T-cell (primary cell): Measurements from ENCODE around the gene MAN1A1. TPM values are rescaled to one million over a fixed set of nuclear protein-coding genes. Genes with fewer than 3 reads are reported as not detected.

Source experiments
- ATAC-seq, 4 experiments: fragments of 200-7000 bp in 3 of 4; fragments of 150-1000 bp in 1 of 4; cut with Tn5 transposase; replicated peaks in 1 of 4; 1 replicate in 3 of 4; 2 replicates in 1 of 4; pipeline ENCODE4 v1.10.0; 2021; ENCODE audit warnings: moderate library complexity in 3 of 4, mild to moderate bottlenecking in 2 of 4, moderate number of reproducible peaks in 1 of 4
- CTCF ChIA-PET, 2 donors: fragments of 300-600 bp; sonication (Branson Sonifier 250); formaldehyde crosslinking; loops; one replicate each; lab custom pipeline; 2022; ENCODE audit warnings: antibody characterized with exemption in 2 of 2; lab: Charles Lee
- POLR2A ChIA-PET, 2 donors: fragments of 300-600 bp; sonication (Branson Sonifier 250); formaldehyde crosslinking; loops; one replicate each; lab custom pipeline; 2022; ENCODE audit warnings: antibody characterized with exemption in 2 of 2; lab: Charles Lee
- DNase-seq, 35 experiments: peaks; one replicate each; pipeline versions ENCODE4 v3.0.0 to v3.0.0-alpha.2; 2013 to 2023
- H3K27ac ChIP-seq: one replicate; pipeline ENCODE4 v1.5.1; 2013; ENCODE audit warnings: low read length
- H3K27me3 ChIP-seq, 2 experiments: replicated peaks in 1 of 2; 1 replicate in 1 of 2; 2 replicates in 1 of 2; pipeline versions ENCODE4 v1.6.1 to v1.7.0; 2013; ENCODE audit warnings: low read length in 1 of 2, mixed read lengths in 1 of 2; ENCODE audit not compliant: control insufficient read depth in 2 of 2, insufficient read depth in 2 of 2; ENCODE audit errors: extremely low read depth in 1 of 2
- H3K36me3 ChIP-seq, 2 donors: 1 replicate in 1 of 2; 2 replicates in 1 of 2; pipeline versions ENCODE4 v1.6.1 to v1.7.0; 2013; ENCODE audit warnings: low read length in 1 of 2; ENCODE audit not compliant: control insufficient read depth in 2 of 2, insufficient read depth in 1 of 2; ENCODE audit errors: extremely low read depth in 1 of 2
- H3K4me1 ChIP-seq, 2 experiments: 1 replicate in 1 of 2; 2 replicates in 1 of 2; pipeline versions ENCODE4 v1.6.1 to v1.7.0; 2013; ENCODE audit warnings: low read length in 2 of 2, mixed read lengths in 1 of 2; ENCODE audit not compliant: insufficient read depth in 2 of 2, control insufficient read depth in 1 of 2; ENCODE audit errors: extremely low read depth in 1 of 2
- H3K4me3 ChIP-seq, 2 donors: 1 replicate in 1 of 2; 2 replicates in 1 of 2; pipeline versions ENCODE4 v1.5.1 to v1.7.0; 2013; ENCODE audit warnings: mild to moderate bottlenecking in 2 of 2, low read length in 1 of 2, moderate library complexity in 1 of 2; ENCODE audit not compliant: control insufficient read depth in 1 of 2; ENCODE audit errors: extremely low read depth in 1 of 2
- H3K9me3 ChIP-seq: 2 replicates; pipeline ENCODE4 v1.7.0; 2013
- H3K27ac Mint-ChIP-seq, 2 donors: one replicate each; pipeline ENCODE4 v1.8.0; 2020 to 2021; ENCODE audit warnings: mild to moderate bottlenecking in 2 of 2, mixed read lengths in 2 of 2
- H3K27me3 Mint-ChIP-seq, 2 donors: one replicate each; pipeline ENCODE4 v1.8.0; 2021 to 2022; ENCODE audit warnings: mixed read lengths in 2 of 2
- H3K36me3 Mint-ChIP-seq: one replicate; pipeline ENCODE4 v1.8.0; 2021; ENCODE audit warnings: mixed read lengths
- H3K4me1 Mint-ChIP-seq, 3 donors: one replicate each; pipeline ENCODE4 v1.8.0; 2020 to 2022; ENCODE audit warnings: mixed read lengths in 3 of 3, mild to moderate bottlenecking in 1 of 3
- H3K4me3 Mint-ChIP-seq, 3 donors: one replicate each; pipeline ENCODE4 v1.8.0; 2020 to 2022; ENCODE audit warnings: mild to moderate bottlenecking in 3 of 3, mixed read lengths in 3 of 3, moderate library complexity in 3 of 3
- H3K9me3 Mint-ChIP-seq, 3 donors: one replicate each; pipeline ENCODE4 v1.8.0; 2020 to 2022; ENCODE audit warnings: mixed read lengths in 3 of 3
- WGBS: methylation state at CpG from one replicate; pipeline ENCODE4 v1.1.5; 2013; ENCODE audit warnings: missing lambda C conversion rate; ENCODE audit not compliant: insufficient coverage; 5-methylcytosine and 5-hydroxymethylcytosine counted together
- total RNA-seq, 35 experiments: library from RNA in 6 of 35; stranded (reverse) in 6 of 35; fragments of 120-200 nt in 1 of 35; gene quantifications; one replicate each; pipeline versions ENCODE4 v1.2.1 to v1.2.4 and lab custom pipeline; 2013 to 2026

The MAN1A1 gene
- total RNA-seq, 5 donors from 2014 or later (not counting 1 experiment from before 2014, with no cell fraction given), result 9.4 to 13.6 (median 12.3) TPM

DNA sequence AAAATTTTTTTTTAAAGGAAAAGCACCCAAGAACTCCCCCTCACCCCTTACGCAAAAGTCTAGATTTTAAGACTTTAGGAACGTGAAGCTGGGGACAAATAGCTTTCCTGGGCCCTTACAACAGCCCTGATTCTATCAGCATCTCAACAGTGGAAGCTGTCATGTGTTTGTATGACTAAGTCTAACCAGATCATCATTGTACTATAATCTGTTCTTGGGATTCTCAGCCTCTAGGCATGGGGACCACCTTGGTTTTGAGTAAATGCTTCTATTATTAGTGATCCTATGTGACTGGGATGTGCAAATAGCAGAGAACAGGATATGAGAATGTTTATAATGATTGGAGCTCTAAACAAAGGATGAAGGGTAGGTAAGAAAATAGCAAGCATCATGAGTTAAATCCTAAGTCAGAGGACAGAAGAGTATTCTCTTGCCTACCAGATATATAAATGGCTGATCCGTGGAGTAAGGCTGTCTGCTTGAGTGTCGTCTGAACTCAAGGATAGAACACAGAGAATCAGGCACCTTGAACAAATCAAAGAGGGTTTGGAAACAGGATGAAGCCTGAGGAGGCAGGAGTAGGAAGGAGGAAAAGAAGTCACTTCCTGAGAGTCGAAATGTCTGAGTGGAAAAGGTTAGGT is 165.4 kb downstream of the MAN1A1 start:
- no peak overlapping the region for H3K27ac ChIP-seq
- 100% methylated on average over 1 of the region's 5 CpGs for WGBS
- Mint-ChIP-seq H3K36me3 (peaks cover 56% of the 10 kb centered on the region), H3K4me3 (no peak overlapping the region), H3K27ac (no peak overlapping the region), H3K9me3 (no peaks in the 10 kb centered on the region), H3K4me1 (peaks cover 20 to 23% (median 20%) of the 10 kb centered on the region in 3 donors), H3K27me3 (no peaks in the 10 kb centered on the region)
- H3K4me3 ChIP-seq, result no peak overlapping the region
- DNase-seq, result no peak
- CTCF ChIA-PET, result interaction anchor here in 1 of 2 donors (0.6 kb wide), 1 partner anchor 228 kb away, joined by 3 read pairs; no protein-coding TSS in a partner anchor
- ATAC-seq, result no peak
- H3K9me3 ChIP-seq, result no peaks in the 10 kb centered on the region
- peaks cover 3 to 6% of the 10 kb centered on the region in 2 experiments for H3K4me1 ChIP-seq
- peaks cover 0 to 8% of the 10 kb centered on the region in 2 donors for H3K36me3 ChIP-seq
- POLR2A ChIA-PET, result interaction anchor here in 1 of 2 donors (0.9 kb wide), 1 partner anchor 1242 kb away, joined by 3 read pairs; no protein-coding TSS in a partner anchor
- H3K27me3 ChIP-seq, result no peaks in the 10 kb centered on the region

- Histone ChIP-seq H3K27me3 (no peaks in the 10 kb centered on the region), H3K36me3 (peaks cover 0 to 5% of the 10 kb centered on the region in 2 donors), H3K27ac (no peak overlapping the region), H3K4me1 (peaks cover 3 to 6% of the 10 kb centered on the region in 2 experiments), H3K4me3 (no peak overlapping the region), H3K9me3 (no peaks in the 10 kb centered on the region)
- no CpG with 5 or more reads among the region's 1 CpG for WGBS
- DNase-seq, result no peak
- no peaks in the 10 kb centered on the region for H3K27me3 Mint-ChIP-seq
- CTCF ChIA-PET, result interaction anchor here in 1 of 2 donors (0.6 kb wide), 1 partner anchor 227 kb away, joined by 3 read pairs; no protein-coding TSS in a partner anchor
- H3K27ac Mint-ChIP-seq, result no peak overlapping the region
- H3K4me1 Mint-ChIP-seq, result peaks cover 20 to 23% (median 20%) of the 10 kb centered on the region in 3 donors
- ATAC-seq, result no peak
- H3K36me3 Mint-ChIP-seq, result peaks cover 59% of the 10 kb centered on the region
- POLR2A ChIA-PET, result interaction anchor here in 1 of 2 donors (0.9 kb wide), 1 partner anchor 1241 kb away, joined by 3 read pairs; no protein-coding TSS in a partner anchor
- H3K4me3 Mint-ChIP-seq, result no peak overlapping the region
- H3K9me3 Mint-ChIP-seq, result no peaks in the 10 kb centered on the region
Measured at GRCh38 chr6:119183457-119183856, 166.1 kb downstream of the MAN1A1 start.

GRCh38 chr6:119182875-119183274 is 166.7 kb downstream of the MAN1A1 start:
- H3K4me1 Mint-ChIP-seq, result peaks cover 20 to 23% (median 20%) of the 10 kb centered on the region in 3 donors
- H3K27me3 Mint-ChIP-seq, result no peaks in the 10 kb centered on the region
- no peak overlapping the region for H3K27ac Mint-ChIP-seq
- POLR2A ChIA-PET, result interaction anchor here in 1 of 2 donors (0.9 kb wide), 1 partner anchor 1241 kb away, joined by 3 read pairs; no protein-coding TSS in a partner anchor
- Histone ChIP-seq H3K36me3 (peaks cover 0 to 3% of the 10 kb centered on the region in 2 donors), H3K4me1 (peaks cover 3 to 6% of the 10 kb centered on the region in 2 experiments), H3K27me3 (no peaks in the 10 kb centered on the region), H3K9me3 (no peaks in the 10 kb centered on the region), H3K4me3 (no peak overlapping the region), H3K27ac (no peak overlapping the region)
- DNase-seq, result no peak
- 100% methylated on average over 2 of the region's 2 CpGs for WGBS
- CTCF ChIA-PET, result no interaction called here
- no peaks in the 10 kb centered on the region for H3K9me3 Mint-ChIP-seq
- no peak for ATAC-seq
- H3K4me3 Mint-ChIP-seq, result no peak overlapping the region
- peaks cover 54% of the 10 kb centered on the region for H3K36me3 Mint-ChIP-seq

DNA sequence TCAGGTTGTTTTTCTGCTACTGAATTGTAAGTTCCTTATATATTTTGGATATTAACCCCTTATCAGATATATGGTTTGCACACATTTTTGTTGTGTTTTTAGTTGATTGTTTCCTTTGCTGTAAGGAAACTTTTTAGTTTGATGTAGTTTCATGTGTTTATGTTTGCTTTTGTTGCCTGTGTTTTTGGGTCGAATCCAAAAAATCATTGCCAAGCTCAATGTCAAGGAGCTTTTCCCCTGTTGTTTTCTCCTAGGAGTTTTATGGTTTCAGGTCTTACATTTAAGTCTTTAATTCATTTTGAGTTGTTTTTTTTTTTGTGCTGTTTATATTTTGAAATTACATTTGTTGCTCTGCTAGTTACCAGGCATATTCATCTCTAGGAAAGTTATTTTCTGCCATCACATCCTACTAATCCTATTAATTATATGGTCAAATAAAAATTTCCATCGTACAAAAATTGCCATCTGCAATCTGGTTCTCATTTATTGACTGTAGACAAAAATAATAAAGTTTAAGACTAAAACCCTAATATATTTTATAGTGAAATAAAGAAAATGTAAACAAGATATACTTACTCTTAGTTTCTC is 167.3 kb downstream of the MAN1A1 start:
- no peak overlapping the region for H3K27ac Mint-ChIP-seq
- WGBS, result no CpG with 5 or more reads among the region's 2 CpGs
- POLR2A ChIA-PET, result no interaction called here

GRCh38 chr6:119181046-119181445 is 168.5 kb downstream of the MAN1A1 start:
- H3K4me1 Mint-ChIP-seq, result peaks cover 20 to 23% (median 20%) of the 10 kb centered on the region in 3 donors
- ATAC-seq (no peak), DNase-seq (no peak)
- Histone ChIP-seq H3K4me3 (no peak overlapping the region), H3K36me3 (peaks cover 0 to 3% of the 10 kb centered on the region in 2 donors), H3K4me1 (peaks cover 3 to 6% of the 10 kb centered on the region in 2 experiments), H3K27me3 (no peaks in the 10 kb centered on the region), H3K27ac (no peak overlapping the region), H3K9me3 (no peaks in the 10 kb centered on the region)
- H3K27me3 Mint-ChIP-seq, result no peaks in the 10 kb centered on the region
- peaks cover 41% of the 10 kb centered on the region for H3K36me3 Mint-ChIP-seq
- no peak overlapping the region for H3K4me3 Mint-ChIP-seq
- CTCF ChIA-PET, result no interaction called here
- H3K9me3 Mint-ChIP-seq, result no peaks in the 10 kb centered on the region
- POLR2A ChIA-PET, result interaction anchor here in 1 of 2 donors (0.7 kb wide), 1 partner anchor 18 kb away, joined by 4 read pairs; no protein-coding TSS in a partner anchor
- no peak overlapping the region for H3K27ac Mint-ChIP-seq
- WGBS, result 100% methylated on average over 1 of the region's 1 CpG

More for the DNA sequence above, 167.3 kb downstream of the MAN1A1 start:
- Histone ChIP-seq H3K27me3 (no peaks in the 10 kb centered on the region), H3K36me3 (peaks cover 0 to 3% of the 10 kb centered on the region in 2 donors), H3K4me3 (no peak overlapping the region), H3K9me3 (no peaks in the 10 kb centered on the region), H3K4me1 (peaks cover 3 to 6% of the 10 kb centered on the region in 2 experiments), H3K27ac (no peak overlapping the region)
- no peaks in the 10 kb centered on the region for H3K27me3 Mint-ChIP-seq
- H3K9me3 Mint-ChIP-seq, result no peaks in the 10 kb centered on the region
- DNase-seq (no peak), ATAC-seq (no peak)
- H3K36me3 Mint-ChIP-seq, result peaks cover 50% of the 10 kb centered on the region
- CTCF ChIA-PET, result no interaction called here
- H3K4me3 Mint-ChIP-seq, result no peak overlapping the region
- peaks cover 20 to 23% (median 20%) of the 10 kb centered on the region in 3 donors for H3K4me1 Mint-ChIP-seq

GRCh38 chr6:119179842-119180241 is 169.7 kb downstream of the MAN1A1 start:
- peak in 2 of 4 experiments; percentile 44 to 49 for ATAC-seq
- Histone ChIP-seq H3K36me3 (peaks cover 0 to 3% of the 10 kb centered on the region in 2 donors), H3K4me1 (peaks cover 3 to 6% of the 10 kb centered on the region in 2 experiments), H3K27ac (no peak overlapping the region), H3K9me3 (no peaks in the 10 kb centered on the region), H3K4me3 (no peak overlapping the region), H3K27me3 (no peaks in the 10 kb centered on the region)
- POLR2A ChIA-PET, result no interaction called here
- CTCF ChIA-PET, result no interaction called here
- Mint-ChIP-seq H3K36me3 (peaks cover 33% of the 10 kb centered on the region), H3K27me3 (no peaks in the 10 kb centered on the region), H3K4me1 (peaks cover 20 to 23% (median 20%) of the 10 kb centered on the region in 3 donors), H3K4me3 (no peak overlapping the region), H3K9me3 (no peaks in the 10 kb centered on the region), H3K27ac (no peak overlapping the region)
- no CpG with 5 or more reads among the region's 3 CpGs for WGBS
- peak in 1 of 35 experiments; percentile 18 for DNase-seq
